ENCODE results near the gene MLPH. TPM values are rescaled to one million over a fixed set of nuclear protein-coding genes. Genes with fewer than 3 reads are reported as not detected.

The MLPH gene
- total and polyA plus RNA-seq, 2 of the 13 experiments (the other 11 are each of a cell fraction or from before 2014, with no cell fraction given): 0.12 TPM; not detected in 1

DNA sequence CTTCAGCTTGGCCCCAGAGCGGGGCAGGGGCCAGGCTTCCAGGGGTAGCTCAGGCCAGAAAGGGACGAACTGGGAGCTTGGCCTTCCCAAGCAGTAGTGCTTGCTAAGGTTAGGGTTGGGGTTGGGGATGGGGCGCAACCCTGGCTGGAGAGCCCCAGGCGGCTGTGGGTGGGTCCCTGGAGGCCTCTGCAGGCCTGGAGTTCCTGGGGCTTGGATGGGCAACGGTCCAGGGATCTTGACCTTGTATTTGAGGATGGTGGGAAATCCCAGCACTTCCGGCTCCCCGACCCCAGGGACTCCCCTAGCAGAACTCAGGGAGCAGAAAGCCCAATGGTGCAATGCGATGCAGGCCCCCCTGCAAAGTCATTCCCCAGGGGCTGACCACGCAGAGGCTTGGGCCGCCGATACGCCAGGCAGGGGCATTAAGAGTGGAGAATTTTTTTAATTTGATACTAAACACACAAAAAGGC is 12.6 kb upstream of the MLPH start (continued):
- TF ChIP-seq, protein P1, sequence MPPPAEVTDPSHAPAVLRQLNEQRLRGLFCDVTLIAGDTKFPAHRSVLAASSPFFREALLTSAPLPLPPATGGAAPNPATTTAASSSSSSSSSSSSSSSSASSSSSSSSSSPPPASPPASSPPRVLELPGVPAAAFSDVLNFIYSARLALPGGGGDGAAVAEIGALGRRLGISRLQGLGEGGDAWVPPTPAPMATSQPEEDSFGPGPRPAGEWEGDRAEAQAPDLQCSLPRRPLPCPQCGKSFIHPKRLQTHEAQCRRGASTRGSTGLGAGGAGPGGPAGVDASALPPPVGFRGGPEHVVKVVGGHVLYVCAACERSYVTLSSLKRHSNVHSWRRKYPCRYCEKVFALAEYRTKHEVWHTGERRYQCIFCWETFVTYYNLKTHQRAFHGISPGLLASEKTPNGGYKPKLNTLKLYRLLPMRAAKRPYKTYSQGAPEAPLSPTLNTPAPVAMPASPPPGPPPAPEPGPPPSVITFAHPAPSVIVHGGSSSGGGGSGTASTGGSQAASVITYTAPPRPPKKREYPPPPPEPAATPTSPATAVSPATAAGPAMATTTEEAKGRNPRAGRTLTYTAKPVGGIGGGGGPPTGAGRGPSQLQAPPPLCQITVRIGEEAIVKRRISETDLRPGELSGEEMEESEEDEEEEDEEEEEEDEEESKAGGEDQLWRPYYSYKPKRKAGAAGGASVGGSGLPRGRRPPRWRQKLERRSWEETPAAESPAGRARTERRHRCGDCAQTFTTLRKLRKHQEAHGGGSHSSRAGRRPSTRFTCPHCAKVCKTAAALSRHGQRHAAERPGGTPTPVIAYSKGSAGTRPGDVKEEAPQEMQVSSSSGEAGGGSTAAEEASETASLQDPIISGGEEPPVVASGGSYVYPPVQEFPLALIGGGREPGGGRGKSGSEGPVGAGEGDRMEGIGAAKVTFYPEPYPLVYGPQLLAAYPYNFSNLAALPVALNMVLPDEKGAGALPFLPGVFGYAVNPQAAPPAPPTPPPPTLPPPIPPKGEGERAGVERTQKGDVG (CRISPR knock-in tag; IDR thresholded peaks at IDR 0.05; ENCODE audit: borderline replicate concordance): peak; percentile 46; the same call in 1 of the 2 replicates

- peak overlapping the region; percentile 89 for H3K4me2 ChIP-seq (ENCODE audit: low read depth, low read length)
- under 1% methylated on average over 29 of the region's 79 CpGs for WGBS (ENCODE audit: low lambda C conversion rate)
- H3K9ac ChIP-seq (ENCODE audit: insufficient read depth, low read depth, low read length): peak overlapping the region; percentile 87
- peak; percentile 56 for DNase-seq (ENCODE audit: low spot score)
- peak overlapping the region; percentile 73 to 92 (median 85) for H3K4me3 ChIP-seq (replicated peaks in 1 of 3; ENCODE audit: insufficient read depth in 1 of 3, low read depth in 2 of 3, low read length in 3 of 3)
- H3K27me3 ChIP-seq (ENCODE audit: control insufficient read depth in 1 of 2, insufficient read depth in 2 of 2, low read length in 2 of 2): peaks cover 0 to 34% of the 10 kb centered on the region in 2 experiments; a peak in 4 of 5 replicates
- CTCF ChIA-PET (ENCODE audit: low intra/inter-chr PET ratio, low total read pairs): interaction anchor here (2.6 kb wide), 1 partner anchor 38 kb away, joined by 10 read pairs; no protein-coding TSS in a partner anchor
- ATAC-seq: peak; percentile 89
- no peaks in the 10 kb centered on the region for H3K36me3 ChIP-seq (replicated peaks in 1 of 2; ENCODE audit: control insufficient read depth in 1 of 2, insufficient read depth in 2 of 2, low read length in 2 of 2)
- in situ Hi-C loops (cut with HindIII; ENCODE audit: extremely low pct_ligation_motif_present, low pct_unique_long_range_greater_than_20kb): no loop called here
- no peaks in the 10 kb centered on the region for H3K79me2 ChIP-seq (ENCODE audit: insufficient read depth, low read length)
- peak overlapping the region; percentile 74 for H3K27ac ChIP-seq (ENCODE audit: extremely low read length, insufficient read depth, low read length)
- no peaks in the 10 kb centered on the region for H3K9me3 ChIP-seq (ENCODE audit: low read length)
- peaks cover 15% of the 10 kb centered on the region for H3K4me1 ChIP-seq (ENCODE audit: insufficient read depth, low read length)
- H2AFZ ChIP-seq (ENCODE audit: low read length): no peak overlapping the region
- intact Hi-C loops (cut with micrococcal nuclease; ENCODE audit: unreplicated experiment): loop anchor here (1.0 to 2.0 kb wide), 2 partner anchors 38 to 321 kb away; no protein-coding TSS in a partner anchor
- H4K20me1 ChIP-seq (ENCODE audit: insufficient read depth, low read length): no peaks in the 10 kb centered on the region
- FAIRE-seq: no peak
- POLR2A ChIA-PET: interaction anchor here (0.6 to 1.6 kb wide), 7 partner anchors 35 to 251 kb away, joined by 3 to 4 read pairs (median 3); partner anchors contain the start of gene RAB17
- no TSS peak for BruUV-seq (replicated peaks)
- TF ChIP-seq PITX1 (CRISPR knock-in tag; IDR thresholded peaks at IDR 0.05): 0 out of 2 replicates have a peak, but pooled peaks have one; percentile 65
- TF ChIP-seq, protein P2, sequence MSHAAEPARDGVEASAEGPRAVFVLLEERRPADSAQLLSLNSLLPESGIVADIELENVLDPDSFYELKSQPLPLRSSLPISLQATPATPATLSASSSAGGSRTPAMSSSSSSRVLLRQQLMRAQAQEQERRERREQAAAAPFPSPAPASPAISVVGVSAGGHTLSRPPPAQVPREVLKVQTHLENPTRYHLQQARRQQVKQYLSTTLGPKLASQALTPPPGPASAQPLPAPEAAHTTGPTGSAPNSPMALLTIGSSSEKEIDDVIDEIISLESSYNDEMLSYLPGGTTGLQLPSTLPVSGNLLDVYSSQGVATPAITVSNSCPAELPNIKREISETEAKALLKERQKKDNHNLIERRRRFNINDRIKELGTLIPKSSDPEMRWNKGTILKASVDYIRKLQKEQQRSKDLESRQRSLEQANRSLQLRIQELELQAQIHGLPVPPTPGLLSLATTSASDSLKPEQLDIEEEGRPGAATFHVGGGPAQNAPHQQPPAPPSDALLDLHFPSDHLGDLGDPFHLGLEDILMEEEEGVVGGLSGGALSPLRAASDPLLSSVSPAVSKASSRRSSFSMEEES (CRISPR knock-in tag; IDR thresholded peaks at IDR 0.05): peak; percentile 32; the same call in 1 of the 2 replicates
- peak; percentile 66; the same call in 1 of the 2 replicates for TF ChIP-seq ZFP90 (CRISPR knock-in tag; IDR thresholded peaks at IDR 0.05; ENCODE audit: borderline replicate concordance)
- peak; percentile 5; the same call in 1 of the 2 replicates for TF ChIP-seq ZNF296 (CRISPR knock-in tag; conservative IDR thresholded peaks at IDR 0.05)
- 0 out of 2 replicates have a peak, but pooled peaks have one; percentile 41 for TF ChIP-seq GTF3A (CRISPR knock-in tag; conservative IDR thresholded peaks at IDR 0.05)
- peak; percentile 60 for TF ChIP-seq POLR2AphosphoS5 (IDR thresholded peaks at IDR 0.05; ENCODE audit: low read depth, low read length)
- TF ChIP-seq ZNF142 (CRISPR knock-in tag; IDR thresholded peaks at IDR 0.05): no peak; the same call in 1 of the 2 replicates
Observed at GRCh38 chr2:237474931-237475703, 11.9 kb upstream of the MLPH start.
